Stimulated activated naive CD4-positive, alpha-beta T cell treated with Interleukin-2 at 50 U/mL for 16 hours (primary cell): ENCODE measurements around the gene C6orf58.
"Not testable (repeated sequence)": the region's sequence is repeated elsewhere in the genome, so short reads cannot be mapped to it uniquely, and the experiment has no call there.

Experiments
- DNase-seq: peaks from one replicate; lab custom pipeline; 2025; lab: John Stamatoyannopoulos, UW

Gene C6orf58

GRCh38 chr6:127590344-127590743 is 13.4 kb downstream of the C6orf58 start:
- DNase-seq = no peak

- no peak for DNase-seq
Measured at GRCh38 chr6:127592964-127593363, 16.0 kb downstream of the C6orf58 start.

GRCh38 chr6:127593456-127593855 is 16.5 kb downstream of the C6orf58 start:
- not testable (repeated sequence) for DNase-seq

GRCh38 chr6:127606131-127606562 is 29.2 kb downstream of the C6orf58 start:
- DNase-seq = no peak

- DNase-seq = no peak
Measured at GRCh38 chr6:127608554-127609270, 31.7 kb downstream of the C6orf58 start.

- no peak for DNase-seq
Measured at GRCh38 chr6:127618729-127619128, 41.8 kb downstream of the C6orf58 start.

GRCh38 chr6:127630800-127631199 is 53.8 kb downstream of the C6orf58 start:
- no peak for DNase-seq

GRCh38 chr6:127634178-127634577 is 57.2 kb downstream of the C6orf58 start:
- DNase-seq = no peak

GRCh38 chr6:127635091-127635490 is 58.1 kb downstream of the C6orf58 start:
- DNase-seq = no peak

GRCh38 chr6:127637830-127638409 is 60.9 kb downstream of the C6orf58 start:
- no peak for DNase-seq
